ENCODE data around the gene CS. TPM values are rescaled to one million over a fixed set of nuclear protein-coding genes. Genes with fewer than 3 reads are reported as not detected.

CS gene
- polyA plus RNA-seq, 1 of the 3 experiments (the other 2 are of a cell fraction), result 121 TPM

GRCh38 chr12:56326533-56326932 is 26.4 kb upstream of the CS start:
- ChIA-PET POLR2A (interaction anchor here (1.4 kb wide), 1 partner anchor 10 kb away, joined by 5 read pairs; the partner anchor contains the start of gene CNPY2), CTCF (no interaction called here)
- 90% methylated on average over 5 of the region's 6 CpGs for WGBS (ENCODE audit: low lambda C conversion rate)

GRCh38 chr12:56326126-56326525 is 26.0 kb upstream of the CS start:
- CTCF ChIA-PET, result no interaction called here
- Histone ChIP-seq H3K27ac (ENCODE audit: low read depth in 2 of 2, low read length in 1 of 2) (no peak overlapping the region), H3K79me2 (ENCODE audit: insufficient read depth) (no peaks in the 10 kb centered on the region), H4K20me1 (ENCODE audit: insufficient read depth) (no peaks in the 10 kb centered on the region), H3K9me3 (no peaks in the 10 kb centered on the region), H2AFZ (ENCODE audit: low read depth) (no peak overlapping the region), H3K4me2 (no peak overlapping the region), H3F3A (replicated peaks; ENCODE audit: insufficient read depth) (no peaks in the 10 kb centered on the region), H3K4me3 (ENCODE audit: low read depth in 2 of 2, low read length in 1 of 2) (no peak overlapping the region), H3K9ac (no peak overlapping the region), H3K9me2 (no peaks in the 10 kb centered on the region), H3K36me3 (replicated peaks in 1 of 2; ENCODE audit: control insufficient read depth in 1 of 2, insufficient read depth in 2 of 2, low read length in 1 of 2) (peaks cover 18 to 54% of the 10 kb centered on the region in 2 experiments), H3K27me3 (ENCODE audit: insufficient read depth) (no peaks in the 10 kb centered on the region), H3K4me1 (ENCODE audit: control insufficient read depth in 1 of 2, insufficient read depth in 2 of 2, low read depth in 1 of 2, low read length in 1 of 2) (no peaks in the 10 kb centered on the region)
- TF ChIP-seq EZH2phosphoT487 (IDR thresholded peaks at IDR 0.05; ENCODE audit: borderline replicate concordance, low read depth), result no peak
- TF ChIP-seq MEF2A (IDR thresholded peaks at IDR 0.05; ENCODE audit: borderline replicate concordance, low read depth), result no peak
- no peak for TF ChIP-seq MAX (IDR thresholded peaks at IDR 0.05; ENCODE audit: low read depth)
- TF ChIP-seq GABPA (IDR thresholded peaks at IDR 0.05; ENCODE audit: low read depth), result no peak
- POLR2A ChIA-PET, result interaction anchor here (1.4 kb wide), 1 partner anchor 10 kb away, joined by 5 read pairs; the partner anchor contains the start of gene CNPY2
- WGBS (ENCODE audit: low lambda C conversion rate), result 88% methylated on average over 8 of the region's 8 CpGs
- no peak for DNase-seq

More at GRCh38 chr12:56326533-56326932, 26.4 kb upstream of the CS start:
- peaks cover 18 to 54% of the 10 kb centered on the region in 2 experiments for H3K36me3 ChIP-seq (replicated peaks in 1 of 2; ENCODE audit: control insufficient read depth in 1 of 2, insufficient read depth in 2 of 2, low read length in 1 of 2)
- no peak overlapping the region for H3K4me2 ChIP-seq
- H3K9me2 ChIP-seq, result no peaks in the 10 kb centered on the region
- no peak for TF ChIP-seq MXI1 (IDR thresholded peaks at IDR 0.05; ENCODE audit: low read depth, low read length)
- no peak for TF ChIP-seq CTCF (IDR thresholded peaks at IDR 0.05)
- no peak for TF ChIP-seq POLR2AphosphoS5 (IDR thresholded peaks at IDR 0.05; ENCODE audit: low read depth, low read length)
- TF ChIP-seq ZBTB33 (IDR thresholded peaks at IDR 0.05; ENCODE audit: borderline replicate concordance, low read depth), result no peak
- no peak overlapping the region for H3K9ac ChIP-seq
- no peaks in the 10 kb centered on the region for H4K20me1 ChIP-seq (ENCODE audit: insufficient read depth)
- H2AFZ ChIP-seq (ENCODE audit: low read depth), result no peak overlapping the region
- no peak overlapping the region for H3K27ac ChIP-seq (ENCODE audit: low read depth in 2 of 2, low read length in 1 of 2)
- no peaks in the 10 kb centered on the region for H3K4me1 ChIP-seq (ENCODE audit: control insufficient read depth in 1 of 2, insufficient read depth in 2 of 2, low read depth in 1 of 2, low read length in 1 of 2)
- H3F3A ChIP-seq (replicated peaks; ENCODE audit: insufficient read depth), result no peaks in the 10 kb centered on the region
- no peaks in the 10 kb centered on the region for H3K27me3 ChIP-seq (ENCODE audit: insufficient read depth)
- H3K4me3 ChIP-seq (ENCODE audit: low read depth in 2 of 2, low read length in 1 of 2), result no peak overlapping the region
- H3K9me3 ChIP-seq, result no peaks in the 10 kb centered on the region
- no peaks in the 10 kb centered on the region for H3K79me2 ChIP-seq (ENCODE audit: insufficient read depth)
- no peak for DNase-seq

Measured in SK-N-SH (cell line).